A673 (cell line): ENCODE data around the gene RAD23A.

Experiments used
- EZH2 ChIP-seq: fragments of 200-600 bp; sonication (generic); IDR thresholded peaks from 2 replicates; pipeline ENCODE4 v1.6.1; 2017; ENCODE audit warnings: borderline replicate concordance, low read depth, mild to moderate bottlenecking, mixed read lengths, antibody characterized with exemption, low read length; ENCODE audit not compliant: poor library complexity, severe bottlenecking
- TF ChIP-seq, protein P1 (sequence below): fragments of 300-800, 200-600 bp; sonication (generic); conservative IDR thresholded peaks from 2 replicates; pipeline ENCODE4 v1.5.1; 2017; ENCODE audit warnings: low read depth, mild to moderate bottlenecking, antibody characterized with exemption, low read length, moderate library complexity, mixed read lengths

DNA sequence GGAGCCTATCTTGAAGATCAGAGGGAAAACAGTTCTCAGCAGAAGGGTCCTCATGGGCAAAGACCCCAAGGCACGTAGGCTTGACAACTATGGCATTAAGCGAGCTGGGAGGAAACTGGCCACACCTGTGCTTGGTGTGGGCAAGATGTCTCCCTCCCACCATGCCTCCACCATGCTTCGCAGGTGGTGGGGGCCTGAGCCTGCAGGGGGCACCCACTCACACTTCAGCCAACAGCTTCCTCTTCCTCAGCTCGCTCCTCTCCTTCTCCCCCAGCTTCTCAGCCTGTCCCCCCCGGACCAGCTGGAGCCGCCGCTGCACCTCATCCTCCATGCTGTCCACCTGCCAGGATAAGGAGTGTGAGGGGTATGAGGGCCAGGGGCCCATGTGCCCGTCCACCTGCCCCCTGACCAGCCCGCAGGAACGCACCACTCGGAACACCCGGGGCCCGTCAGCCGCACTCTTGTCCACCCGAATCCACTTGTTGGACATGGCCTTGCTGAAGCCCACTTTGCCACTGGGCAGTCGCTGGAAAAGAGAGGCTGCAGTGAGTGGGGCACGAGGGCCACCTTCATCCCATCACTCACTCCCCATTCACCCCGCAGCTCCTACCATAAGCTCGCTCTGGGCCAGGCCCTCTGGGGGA, 15.5 kb upstream of the RAD23A start:
- TF ChIP-seq, protein P1, sequence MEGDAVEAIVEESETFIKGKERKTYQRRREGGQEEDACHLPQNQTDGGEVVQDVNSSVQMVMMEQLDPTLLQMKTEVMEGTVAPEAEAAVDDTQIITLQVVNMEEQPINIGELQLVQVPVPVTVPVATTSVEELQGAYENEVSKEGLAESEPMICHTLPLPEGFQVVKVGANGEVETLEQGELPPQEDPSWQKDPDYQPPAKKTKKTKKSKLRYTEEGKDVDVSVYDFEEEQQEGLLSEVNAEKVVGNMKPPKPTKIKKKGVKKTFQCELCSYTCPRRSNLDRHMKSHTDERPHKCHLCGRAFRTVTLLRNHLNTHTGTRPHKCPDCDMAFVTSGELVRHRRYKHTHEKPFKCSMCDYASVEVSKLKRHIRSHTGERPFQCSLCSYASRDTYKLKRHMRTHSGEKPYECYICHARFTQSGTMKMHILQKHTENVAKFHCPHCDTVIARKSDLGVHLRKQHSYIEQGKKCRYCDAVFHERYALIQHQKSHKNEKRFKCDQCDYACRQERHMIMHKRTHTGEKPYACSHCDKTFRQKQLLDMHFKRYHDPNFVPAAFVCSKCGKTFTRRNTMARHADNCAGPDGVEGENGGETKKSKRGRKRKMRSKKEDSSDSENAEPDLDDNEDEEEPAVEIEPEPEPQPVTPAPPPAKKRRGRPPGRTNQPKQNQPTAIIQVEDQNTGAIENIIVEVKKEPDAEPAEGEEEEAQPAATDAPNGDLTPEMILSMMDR = no peak
- no peak for TF ChIP-seq EZH2
